Activated T-cell treated with anti-CD3 and anti-CD28 coated beads for 4 hours (primary cell): ENCODE results near the gene TENM3.

Source experiments
- DNase-seq: peaks from one replicate; pipeline ENCODE4 v3.0.0-alpha.2; 2020

TENM3 gene

DNA sequence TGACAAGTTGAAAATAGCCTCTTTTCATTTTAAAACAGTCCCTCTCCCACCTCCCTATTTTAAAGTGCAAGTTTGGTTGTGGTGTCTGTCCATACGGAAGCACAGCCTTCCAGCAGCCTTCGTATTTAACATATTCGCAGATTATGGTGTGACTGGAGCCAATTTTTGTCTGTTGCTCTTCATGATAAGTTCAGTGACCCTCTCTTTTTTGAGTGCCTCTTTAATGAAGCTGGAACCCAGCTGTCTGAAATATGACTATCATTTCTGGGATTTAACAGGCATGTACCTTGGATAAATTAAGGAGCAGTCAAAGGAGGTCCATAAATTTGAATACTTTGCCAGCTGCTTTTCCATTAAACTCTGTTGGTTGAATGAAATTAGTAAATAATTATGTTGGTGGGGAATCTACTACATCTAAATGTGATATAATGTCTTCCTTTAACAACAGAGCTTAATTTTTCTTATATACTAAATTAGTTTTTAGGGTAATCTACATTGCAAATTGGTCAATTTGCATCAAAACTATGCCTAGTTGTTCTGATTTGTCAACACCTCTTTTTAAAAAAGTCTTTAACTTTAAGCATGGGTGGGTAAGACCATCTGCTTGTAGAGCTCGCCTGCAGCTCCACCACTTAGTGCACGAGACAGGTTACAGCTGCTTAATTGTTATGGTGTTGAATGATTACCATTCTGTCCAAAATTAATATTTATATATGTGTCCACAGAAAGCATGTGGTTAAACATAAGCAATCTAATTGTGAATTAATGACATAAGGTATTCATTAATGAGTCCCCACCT lies 457.4 kb downstream of the TENM3 start:
- no peak for DNase-seq

DNA sequence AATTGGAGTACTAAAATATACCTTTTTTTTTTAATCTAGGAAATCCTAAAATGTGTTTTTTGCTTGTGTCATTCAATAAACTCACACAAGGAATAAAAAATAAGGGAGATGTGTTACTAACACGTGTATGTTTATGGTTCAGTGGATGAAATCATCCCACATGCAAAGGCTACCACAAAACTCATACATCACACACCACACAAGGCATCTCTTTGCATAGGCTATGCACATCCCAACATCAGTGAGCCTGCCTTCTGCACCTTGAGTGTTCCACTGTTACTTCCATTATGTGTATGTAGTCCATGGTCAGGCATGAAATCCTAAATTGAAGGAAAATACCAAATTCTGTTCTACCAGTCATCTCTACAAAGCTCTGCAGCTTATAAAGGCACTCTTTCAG lies 460.9 kb downstream of the TENM3 start:
- no peak for DNase-seq

- DNase-seq, result no peak
Observed at GRCh38 chr4:182704948-182705347, 461.7 kb downstream of the TENM3 start.

DNA sequence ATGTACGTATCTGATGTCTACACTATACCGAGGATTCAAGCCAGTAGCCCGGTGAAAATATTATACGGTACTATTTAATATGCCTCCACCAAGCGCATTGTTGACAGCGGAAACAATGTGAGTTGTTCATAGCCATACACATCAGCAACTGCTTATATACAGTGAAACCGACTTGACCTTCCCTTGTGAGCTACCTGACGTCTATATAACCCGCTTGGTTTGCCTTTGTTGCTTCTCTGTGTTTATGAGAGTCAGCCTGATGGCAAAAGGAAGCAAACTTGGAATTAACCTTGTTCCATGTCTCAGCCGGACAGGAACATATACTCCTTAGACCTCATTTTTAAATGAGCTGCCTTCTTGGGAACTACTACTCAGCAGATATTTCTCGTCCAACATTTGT lies 462.2 kb downstream of the TENM3 start:
- DNase-seq, result no peak

GRCh38 chr4:182711211-182711610 lies 468.0 kb downstream of the TENM3 start:
- DNase-seq, result no peak

- DNase-seq, result no peak
Observed at GRCh38 chr4:182715548-182715947, 472.3 kb downstream of the TENM3 start.

- no peak for DNase-seq
Observed at GRCh38 chr4:182716192-182716591, 473.0 kb downstream of the TENM3 start.

- no peak for DNase-seq
Observed at GRCh38 chr4:182717788-182718583, 474.8 kb downstream of the TENM3 start.

DNA sequence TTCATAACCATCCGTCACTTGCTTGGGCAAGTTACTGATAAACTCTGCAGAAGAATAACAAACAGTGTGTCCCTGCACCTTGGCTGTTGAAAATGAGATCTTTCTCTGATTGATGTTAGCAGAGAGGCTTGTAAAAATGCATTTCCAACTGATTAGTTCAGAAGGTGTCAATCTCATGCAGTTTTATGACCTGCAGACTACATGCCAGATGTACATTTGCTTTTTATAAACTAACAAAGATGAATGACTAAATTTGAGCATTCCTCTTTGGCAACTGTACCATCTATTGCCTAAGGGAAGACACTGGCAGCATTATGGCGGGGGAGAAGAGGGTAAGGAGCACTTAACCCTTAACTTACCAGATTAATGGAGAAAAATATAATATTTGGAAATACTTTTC lies 481.2 kb downstream of the TENM3 start:
- DNase-seq, result no peak

GRCh38 chr4:182729516-182729915 lies 486.3 kb downstream of the TENM3 start:
- no peak for DNase-seq

- no peak for DNase-seq
Observed at GRCh38 chr4:182730791-182731190, 487.6 kb downstream of the TENM3 start.

DNA sequence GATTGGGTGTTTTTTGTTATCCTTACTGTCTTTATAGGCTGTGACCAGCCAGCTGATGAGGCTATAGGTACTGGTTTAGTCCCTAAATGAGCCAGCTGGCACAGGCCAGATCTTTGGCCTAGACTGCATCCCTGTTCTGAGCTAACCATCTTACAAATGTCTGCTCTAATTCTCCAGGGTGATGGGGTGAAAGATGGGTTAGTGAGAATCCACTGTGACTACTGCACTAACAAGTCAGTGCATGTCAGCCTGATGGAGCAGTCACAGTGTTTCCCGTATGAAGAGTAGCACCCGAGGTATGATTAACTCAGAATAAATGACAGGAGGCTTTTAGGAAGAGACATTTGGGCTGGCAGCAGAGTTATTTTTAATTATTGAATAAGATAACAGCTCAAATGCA lies 493.0 kb downstream of the TENM3 start:
- DNase-seq, result no peak

GRCh38 chr4:182738283-182739047 lies 495.3 kb downstream of the TENM3 start:
- DNase-seq, result no peak

DNA sequence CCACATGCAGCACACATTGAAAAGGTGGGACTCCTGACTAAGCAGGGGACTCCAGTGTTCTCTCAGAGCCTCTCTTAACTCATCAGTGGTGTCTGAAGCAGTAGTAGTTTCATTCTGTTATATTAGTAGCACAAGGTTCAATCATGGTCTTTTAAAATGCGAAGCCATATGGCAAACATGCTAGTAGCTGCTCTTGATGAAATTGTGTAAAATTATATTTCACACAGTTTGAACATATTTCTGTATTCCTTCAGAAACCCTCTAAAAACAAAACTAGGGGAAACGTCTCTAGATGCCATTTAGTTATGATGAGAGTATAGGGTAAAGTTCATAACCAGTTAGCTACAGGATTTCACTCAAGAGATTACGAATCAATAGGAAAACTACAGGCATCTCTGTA lies 497.1 kb downstream of the TENM3 start:
- no peak for DNase-seq

DNA sequence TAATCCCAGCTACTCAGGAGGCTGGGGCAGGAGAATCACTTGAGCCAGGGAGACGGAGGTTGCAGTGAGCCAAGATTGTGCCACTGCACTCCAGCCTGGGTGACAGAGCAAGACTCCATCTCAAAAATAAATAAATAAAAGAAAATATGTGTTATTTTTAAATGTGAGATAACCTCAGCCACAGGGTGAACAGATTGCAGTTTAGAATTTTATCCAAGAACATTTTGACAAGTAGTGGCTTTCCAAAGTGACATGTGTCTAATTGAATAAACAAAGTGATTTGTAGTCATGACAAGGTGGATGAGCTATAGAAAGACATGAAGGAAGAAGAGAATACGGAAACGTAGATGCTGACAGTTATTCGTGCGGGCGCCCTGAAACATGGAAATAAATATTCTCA lies 497.9 kb downstream of the TENM3 start:
- no peak for DNase-seq

DNA sequence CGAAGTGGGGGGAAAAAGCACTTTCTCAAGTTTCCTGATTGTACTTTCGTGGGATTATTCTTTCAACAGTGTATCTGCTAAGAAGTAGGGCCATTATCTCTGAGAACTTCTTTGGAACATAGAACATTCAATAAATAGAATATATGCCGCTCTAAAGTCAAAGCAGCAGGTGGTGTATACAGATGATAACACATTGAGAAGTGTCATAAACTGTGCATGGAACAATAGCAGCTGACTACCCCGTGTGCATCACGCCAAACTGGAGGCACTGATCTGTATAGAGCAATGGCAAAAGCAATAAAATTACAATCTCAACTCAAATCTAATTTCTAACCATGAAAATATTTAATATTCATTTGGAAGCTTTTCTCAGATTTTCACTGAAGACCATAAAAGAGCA lies 498.7 kb downstream of the TENM3 start:
- DNase-seq, result no peak

- no peak for DNase-seq
Observed at GRCh38 chr4:182743815-182744214, 500.6 kb downstream of the TENM3 start.

DNA sequence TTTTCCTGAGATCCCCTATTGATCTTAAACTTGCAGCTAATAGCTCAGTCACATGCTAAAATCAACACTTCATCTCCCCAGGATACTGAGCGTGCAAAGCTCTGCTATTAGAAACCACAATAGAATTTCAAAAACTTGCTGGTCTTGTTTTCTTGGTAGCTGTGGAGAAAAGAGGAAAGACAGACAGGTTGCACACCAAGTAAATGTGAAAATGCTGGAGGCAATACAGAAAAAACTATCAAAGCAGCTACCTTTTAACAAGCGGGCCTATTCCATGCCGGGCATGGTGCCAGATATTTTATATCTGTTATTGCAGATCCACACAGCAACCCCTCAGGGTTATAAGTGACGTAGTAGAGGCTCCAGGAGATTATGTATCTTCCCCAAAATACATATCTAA lies 502.0 kb downstream of the TENM3 start:
- DNase-seq, result no peak

DNA sequence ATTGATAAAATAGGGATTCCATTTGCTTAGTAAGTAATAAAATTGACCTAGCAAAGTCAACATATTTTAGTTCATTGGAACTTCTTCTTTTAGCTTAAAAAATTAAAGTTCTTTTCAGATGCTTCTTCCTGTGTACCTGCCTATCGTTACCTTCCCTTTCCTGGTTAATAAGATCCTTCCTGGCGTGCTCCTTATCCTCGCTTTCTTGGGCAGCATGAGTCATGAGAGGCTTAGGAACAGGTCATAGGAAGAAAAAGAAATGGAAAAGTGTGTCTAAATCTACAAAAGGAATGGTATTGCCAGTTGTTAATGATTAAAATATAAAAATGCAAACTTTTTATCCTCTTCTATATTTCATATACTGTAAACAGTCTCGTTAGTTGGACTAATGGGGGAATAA lies 503.7 kb downstream of the TENM3 start:
- no peak for DNase-seq

- DNase-seq, result no peak
Observed at GRCh38 chr4:182748283-182748682, 505.1 kb downstream of the TENM3 start.

- no peak for DNase-seq
Observed at GRCh38 chr4:182748949-182749348, 505.7 kb downstream of the TENM3 start.

DNA sequence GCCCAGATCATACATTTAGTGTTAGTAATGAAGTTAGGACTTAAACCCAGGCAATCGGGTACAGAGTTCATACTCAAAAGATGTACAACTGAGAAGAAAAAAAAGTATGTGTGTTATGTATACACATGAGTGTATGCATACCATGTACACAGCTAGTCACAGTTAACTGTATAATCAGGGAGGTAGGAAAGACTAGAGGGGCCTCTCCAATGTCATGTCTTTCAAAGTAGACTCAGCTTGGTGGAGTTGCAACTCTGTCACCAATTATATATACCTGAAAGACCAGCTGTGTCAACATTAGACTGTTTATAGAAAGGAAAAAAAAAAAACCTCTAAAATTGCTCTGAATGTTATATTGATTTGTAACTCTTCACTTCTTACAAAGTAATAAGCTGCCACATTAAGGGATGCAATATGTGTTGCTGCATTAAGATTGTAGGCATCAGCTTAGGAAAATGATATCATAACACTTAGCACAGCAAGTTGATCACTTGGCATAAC lies 506.5 kb downstream of the TENM3 start:
- DNase-seq, result no peak

DNA sequence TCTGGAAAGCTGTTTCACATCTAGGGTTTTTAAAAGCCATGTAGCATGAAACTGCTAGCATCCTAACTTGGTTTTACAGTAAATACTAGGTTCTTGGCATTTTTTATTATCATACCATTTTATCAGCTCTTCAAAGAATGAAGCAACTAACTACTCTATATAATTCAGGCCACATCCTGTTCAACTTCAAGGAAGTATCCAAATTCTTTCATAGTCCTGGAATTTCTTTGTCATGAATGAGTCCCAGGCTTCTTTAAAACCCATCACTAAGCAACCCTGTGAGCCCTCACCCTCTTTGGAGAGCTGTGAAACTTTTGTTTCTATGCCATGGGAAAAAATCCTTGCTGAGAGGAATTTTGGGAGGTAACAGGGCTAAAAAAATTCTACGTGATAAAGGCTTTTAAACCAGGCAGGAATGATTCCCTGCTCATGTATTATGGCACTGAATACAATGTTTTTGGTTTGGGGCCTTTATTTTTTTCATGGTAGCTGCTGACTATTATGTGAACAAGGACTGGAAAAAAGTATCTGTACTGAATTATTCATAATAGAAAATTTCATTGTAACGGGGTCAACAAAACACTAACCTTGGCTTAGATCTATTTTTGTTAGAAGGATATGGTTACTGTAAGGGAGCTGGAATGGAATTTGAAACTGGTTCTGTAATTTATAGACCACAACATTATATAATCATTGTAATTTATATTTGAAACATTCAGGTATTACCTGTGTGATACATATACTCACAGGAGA lies 509.1 kb downstream of the TENM3 start:
- no peak for DNase-seq
